NAMALWA (cell line): ENCODE results near the gene PDE3B.
"Not testable (repeated sequence)": the region's sequence is repeated elsewhere in the genome, so short reads cannot be mapped to it uniquely, and the experiment has no call there.

Source experiments
- DNase-seq: peaks from one replicate; pipeline ENCODE4 v3.0.0-alpha.2; 2015; ENCODE audit warnings: low spot score

The PDE3B gene

GRCh38 chr11:14809466-14809865 is 165.9 kb downstream of the PDE3B start:
- DNase-seq, result no peak

GRCh38 chr11:14812757-14813156 is 169.2 kb downstream of the PDE3B start:
- DNase-seq, result no peak

GRCh38 chr11:14813516-14813915 is 169.9 kb downstream of the PDE3B start:
- DNase-seq, result no peak

GRCh38 chr11:14818779-14819178 is 175.2 kb downstream of the PDE3B start:
- no peak for DNase-seq

- no peak for DNase-seq
These were observed 176.0 kb downstream of the PDE3B start for GRCh38 chr11:14819596-14819995.

- DNase-seq, result no peak
These were observed 177.4 kb downstream of the PDE3B start for GRCh38 chr11:14821031-14821430.

GRCh38 chr11:14826600-14826999 is 183.0 kb downstream of the PDE3B start:
- no peak for DNase-seq

- DNase-seq, result no peak
These were observed 192.2 kb downstream of the PDE3B start for GRCh38 chr11:14835496-14836492.

- no peak for DNase-seq
These were observed 198.4 kb downstream of the PDE3B start for GRCh38 chr11:14842002-14842401.

GRCh38 chr11:14852571-14853177 is 209.1 kb downstream of the PDE3B start:
- DNase-seq, result peak; percentile 5

- DNase-seq, result no peak
These were observed 210.5 kb downstream of the PDE3B start for GRCh38 chr11:14854057-14854456.

- no peak for DNase-seq
These were observed 212.3 kb downstream of the PDE3B start for GRCh38 chr11:14855890-14856289.

GRCh38 chr11:14857621-14858020 is 214.0 kb downstream of the PDE3B start:
- DNase-seq, result no peak

GRCh38 chr11:14858404-14858803 is 214.8 kb downstream of the PDE3B start:
- DNase-seq, result no peak

- no peak for DNase-seq
These were observed 216.9 kb downstream of the PDE3B start for GRCh38 chr11:14860511-14860910.

- DNase-seq, result no peak
These were observed 218.1 kb downstream of the PDE3B start for GRCh38 chr11:14861680-14862079.

GRCh38 chr11:14863775-14864174 is 220.2 kb downstream of the PDE3B start:
- DNase-seq, result not testable (repeated sequence)

- no peak for DNase-seq
These were observed 228.4 kb downstream of the PDE3B start for GRCh38 chr11:14872032-14872431.

GRCh38 chr11:14873632-14874031 is 230.0 kb downstream of the PDE3B start:
- DNase-seq, result no peak

GRCh38 chr11:14875163-14875562 is 231.6 kb downstream of the PDE3B start:
- DNase-seq, result no peak

GRCh38 chr11:14881576-14882193 is 238.1 kb downstream of the PDE3B start:
- no peak for DNase-seq

GRCh38 chr11:14882196-14882595 is 238.6 kb downstream of the PDE3B start:
- DNase-seq, result no peak

- DNase-seq, result not testable (repeated sequence)
These were observed 240.1 kb downstream of the PDE3B start for GRCh38 chr11:14883683-14884082.
